Astrocyte (in vitro differentiated cells and primary cell): ENCODE results near the gene ZSWIM4.

ENCODE experiments used
- CTCF ChIP-seq: IDR thresholded peaks from 2 replicates; pipeline ENCODE4 v1.5.1; 2011; ENCODE audit warnings: low read depth, mild to moderate bottlenecking, inconsistent platforms, low read length, moderate library complexity; ENCODE audit not compliant: insufficient read depth
- EZH2 ChIP-seq: IDR thresholded peaks from 2 replicates; pipeline ENCODE4 v1.6.1; 2012; ENCODE audit warnings: mild to moderate bottlenecking, low read length, inconsistent platforms; ENCODE audit not compliant: insufficient read depth

DNA sequence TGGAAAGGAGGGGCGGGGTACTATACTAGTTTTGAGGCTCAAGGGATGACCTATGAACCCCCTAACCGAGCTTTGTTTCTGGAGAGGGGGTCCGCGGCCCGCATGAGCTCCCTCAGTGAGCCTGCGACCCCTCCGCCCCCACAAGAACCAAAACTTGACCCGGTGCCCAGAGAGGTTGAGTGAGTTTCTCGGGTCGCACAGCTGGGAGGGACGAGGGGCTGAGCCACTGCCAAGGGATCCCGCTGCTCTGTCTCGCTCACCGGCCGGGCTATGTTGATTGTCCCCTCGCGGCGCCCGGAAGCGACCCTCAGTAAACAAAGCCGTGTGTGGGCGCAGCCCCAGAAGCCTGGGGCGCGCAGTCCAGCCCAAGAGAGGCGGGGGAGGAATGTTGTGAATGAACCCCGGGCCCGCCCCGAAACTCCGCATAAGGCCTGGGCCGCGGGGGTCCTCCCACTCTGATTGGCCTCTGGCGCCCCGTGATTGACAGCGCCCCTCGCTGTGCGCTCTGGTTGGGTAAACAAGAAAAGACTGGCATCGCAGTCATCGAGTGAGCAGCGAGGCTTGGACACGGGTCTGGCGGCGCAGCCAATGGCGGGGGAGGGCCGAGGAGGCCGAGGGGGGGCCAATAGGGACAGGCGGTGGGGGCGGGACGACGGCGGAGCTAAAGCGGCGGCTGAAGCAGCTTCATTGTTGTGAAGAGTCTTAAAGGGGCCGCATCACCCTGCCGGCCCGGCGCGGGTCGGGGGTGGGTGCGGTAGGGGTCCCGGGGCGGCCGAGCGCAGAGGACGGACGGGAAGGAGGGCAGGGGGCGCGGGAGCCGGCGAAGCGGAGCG lies at the start of gene ZSWIM4:
- TF ChIP-seq CTCF (no peak), EZH2 (no peak)
